PFSK-1 (cell line): Measurements from ENCODE around the gene ZNF491.

Source experiments
- POLR2AphosphoS5 ChIP-seq: IDR thresholded peaks from 2 replicates; pipeline ENCODE4 v1.6.1; 2012; ENCODE audit warnings: low read depth, mild to moderate bottlenecking, control low read depth, low read length, moderate library complexity
- SIN3A ChIP-seq: IDR thresholded peaks from 2 replicates; pipeline ENCODE4 v1.6.1; 2012; ENCODE audit warnings: mild to moderate bottlenecking, low read length, moderate library complexity, borderline replicate concordance; ENCODE audit not compliant: insufficient read depth

DNA sequence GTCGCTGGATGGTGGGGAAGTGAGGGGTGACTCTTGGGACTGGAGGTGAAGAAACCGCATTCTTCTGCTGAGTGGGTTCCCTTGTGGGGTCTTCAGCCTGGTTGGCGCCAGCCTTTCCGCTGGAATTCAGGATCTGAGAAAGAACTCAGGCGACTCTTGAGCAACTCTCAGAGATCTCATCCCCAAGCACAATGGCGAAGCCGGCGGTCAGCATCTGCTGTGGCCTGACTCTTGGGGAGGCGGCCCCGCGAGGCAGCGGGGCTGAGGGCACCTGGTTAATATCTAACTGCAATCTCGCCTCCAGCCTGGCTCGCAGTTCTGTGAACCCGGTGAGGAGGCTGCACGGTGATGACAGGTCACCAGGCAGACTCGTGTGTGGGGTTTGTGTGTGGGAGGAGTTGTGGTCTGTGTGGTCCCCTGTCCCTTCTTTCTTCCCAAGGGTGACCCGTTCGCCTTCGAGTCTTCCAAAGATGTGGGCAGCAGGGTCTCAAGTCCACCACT, 30.6 kb upstream of the ZNF491 start:
- TF ChIP-seq SIN3A = no peak
- TF ChIP-seq POLR2AphosphoS5 = no peak
